ENCODE measurements around the gene SLC39A11.

Gene SLC39A11

DNA sequence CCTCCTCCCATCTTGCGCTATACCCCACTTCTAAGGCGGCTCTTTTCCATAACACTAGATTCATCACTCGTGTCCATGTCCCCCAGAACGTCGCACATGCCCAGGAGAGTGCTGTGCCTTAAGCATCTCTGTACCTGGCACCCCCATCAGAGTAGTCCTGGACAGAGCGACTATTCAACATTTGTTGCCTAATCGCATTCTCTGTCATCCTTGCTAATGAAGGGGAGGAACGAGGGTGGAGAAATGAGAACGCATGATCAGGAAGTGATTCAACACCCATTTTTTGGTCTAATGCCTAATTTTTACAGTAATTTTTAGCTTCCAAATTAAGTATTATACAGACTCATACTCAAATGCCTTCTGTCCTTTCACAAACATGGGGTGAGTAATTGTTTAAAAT lies 53.2 kb downstream of the SLC39A11 start:
- no peak for DNase-seq

DNA sequence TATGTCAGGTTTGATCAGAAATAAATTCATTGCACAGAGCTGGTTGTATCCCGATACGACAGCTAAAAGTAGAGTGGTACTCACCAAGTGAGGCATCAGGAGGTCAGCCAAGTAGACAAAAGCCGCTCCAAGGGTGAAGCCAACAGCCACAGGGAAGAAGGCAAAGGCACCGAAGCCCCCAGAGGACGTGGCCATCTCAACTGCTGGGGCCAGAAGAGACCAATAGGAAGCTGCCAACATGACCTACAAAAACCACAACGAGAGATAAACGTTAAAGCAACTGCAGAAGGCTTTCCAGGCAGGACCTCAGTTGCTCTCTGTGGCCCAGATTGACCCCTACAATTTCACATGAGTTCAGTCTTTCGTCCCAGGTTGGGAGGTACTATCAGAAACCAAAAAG lies 61.0 kb downstream of the SLC39A11 start:
- DNase-seq, result no peak

DNA sequence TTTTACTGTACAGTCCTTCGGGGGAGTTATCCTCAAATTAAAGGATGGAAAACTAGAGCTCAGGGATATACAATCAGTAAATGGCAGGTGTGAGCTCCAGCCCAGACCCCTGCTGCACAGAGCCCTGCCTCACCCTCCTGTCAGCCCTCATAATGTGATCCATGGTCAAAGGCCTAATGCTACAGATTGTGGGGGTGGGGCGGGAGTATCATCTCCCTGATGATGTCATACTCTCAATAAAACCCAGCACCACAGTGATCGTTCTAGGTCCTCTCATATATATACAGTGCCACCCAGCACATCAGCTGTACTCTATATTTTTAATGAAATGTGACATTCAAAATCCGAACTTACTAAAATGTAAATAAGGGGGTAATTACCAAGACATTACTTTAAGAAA lies 61.5 kb downstream of the SLC39A11 start:
- no peak for DNase-seq

DNA sequence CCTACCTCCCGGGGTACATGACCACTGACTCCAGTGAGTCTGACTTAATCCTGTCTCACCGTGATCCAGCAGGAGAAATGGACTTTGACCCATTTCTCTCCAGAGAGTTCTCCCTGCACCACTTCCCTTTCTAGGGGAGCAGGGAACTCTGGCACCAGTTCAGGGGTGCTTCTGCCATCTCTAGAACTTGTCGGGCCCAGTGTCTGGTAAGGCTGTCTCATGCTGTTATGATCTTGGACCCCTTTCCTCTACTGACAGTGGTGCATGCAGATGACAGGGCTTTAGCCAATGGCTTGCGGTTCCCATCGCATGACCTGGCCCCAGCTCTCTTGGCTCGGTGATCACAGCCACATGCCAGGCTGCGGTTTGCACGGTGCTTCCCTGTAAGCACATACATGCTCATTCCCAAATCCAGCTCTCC lies 62.0 kb downstream of the SLC39A11 start:
- no peak for DNase-seq

DNA sequence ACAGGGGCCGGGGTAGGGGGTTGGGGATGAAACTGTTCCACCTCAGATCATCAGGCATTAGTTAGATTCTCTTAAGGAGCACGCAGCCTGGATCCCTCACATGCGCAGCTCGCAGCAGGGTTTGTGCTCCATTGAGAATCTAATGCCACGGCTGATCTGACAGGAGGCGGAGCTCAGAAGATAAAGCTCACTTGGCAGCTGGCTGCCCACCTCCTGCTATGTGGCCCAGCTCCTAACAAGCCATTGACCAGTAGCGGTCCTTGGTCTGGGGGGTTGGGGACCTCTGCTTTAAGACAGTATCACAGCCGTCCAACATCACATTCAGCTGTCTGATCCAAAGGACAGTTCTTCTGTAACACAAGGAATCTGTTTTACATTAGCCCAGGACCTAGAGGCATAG lies 62.5 kb downstream of the SLC39A11 start:
- no peak for DNase-seq

DNA sequence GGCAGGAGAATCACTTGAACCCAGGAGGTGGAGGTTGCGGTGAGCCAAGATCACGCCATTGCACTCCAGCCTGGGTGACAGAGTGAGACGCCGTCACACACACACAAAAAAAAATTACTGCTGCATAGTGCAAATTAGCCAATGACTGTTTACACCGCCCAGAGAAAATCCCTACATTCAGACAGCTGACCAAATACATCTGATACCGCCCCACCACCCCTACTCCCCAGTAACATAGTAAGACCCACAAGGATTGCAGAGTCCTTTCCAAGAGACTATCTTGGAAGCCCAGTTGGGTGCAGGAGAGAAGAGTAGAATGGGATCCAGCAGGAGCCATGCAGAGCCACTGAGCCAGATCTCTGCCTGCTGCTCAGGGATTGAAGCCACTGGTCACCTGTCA lies 63.5 kb downstream of the SLC39A11 start:
- DNase-seq, result no peak

DNA sequence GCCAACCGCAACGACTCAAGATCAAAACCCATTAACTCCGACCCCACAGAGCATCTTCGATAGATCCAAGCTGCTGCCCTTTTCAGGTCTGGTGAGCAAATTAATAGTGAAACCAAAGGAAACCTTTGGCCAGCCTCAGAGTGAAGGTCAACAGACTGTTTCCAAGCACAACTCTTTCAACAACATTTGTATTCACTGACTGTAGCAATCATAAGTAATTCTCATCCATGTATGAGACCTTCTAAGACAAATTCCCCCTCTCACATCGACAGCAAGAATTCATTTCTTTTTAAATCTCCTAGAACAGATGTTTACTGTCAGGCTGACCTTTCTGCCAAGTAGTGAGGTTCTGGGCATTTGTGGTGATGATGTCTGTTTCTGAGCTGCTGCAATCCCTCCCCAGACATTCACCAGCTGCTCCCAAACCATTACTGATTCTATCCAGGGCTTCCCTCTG lies 64.2 kb downstream of the SLC39A11 start:
- no peak for DNase-seq

DNA sequence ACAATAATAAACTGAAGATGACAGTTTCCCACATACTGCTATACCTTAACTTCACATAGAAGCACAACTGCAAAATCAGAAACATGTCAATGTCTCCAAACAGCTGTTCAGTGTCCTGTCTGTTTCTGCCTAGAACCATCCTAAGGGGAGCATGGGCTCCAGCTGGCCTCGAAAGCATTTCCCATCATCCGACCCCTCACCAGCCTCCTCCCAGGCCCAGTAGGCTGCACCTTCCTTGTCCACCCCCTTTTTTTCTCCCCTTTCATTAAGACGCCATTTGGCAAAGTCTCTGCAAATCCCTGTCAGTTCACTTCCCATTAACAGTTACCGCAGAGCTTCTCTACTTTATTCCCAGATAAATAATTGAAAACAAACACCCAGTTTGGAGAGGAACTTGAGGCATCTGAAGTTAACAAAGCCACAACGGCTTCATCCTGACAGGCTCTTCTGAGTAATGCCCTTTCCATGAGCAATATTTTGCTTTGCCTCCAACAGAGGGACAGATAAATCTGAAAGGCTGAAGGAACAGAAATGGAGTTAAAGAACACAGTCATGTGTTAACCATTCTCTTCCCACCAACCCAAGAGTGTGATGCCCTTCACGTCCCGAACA lies 65.3 kb downstream of the SLC39A11 start:
- no peak for DNase-seq

DNA sequence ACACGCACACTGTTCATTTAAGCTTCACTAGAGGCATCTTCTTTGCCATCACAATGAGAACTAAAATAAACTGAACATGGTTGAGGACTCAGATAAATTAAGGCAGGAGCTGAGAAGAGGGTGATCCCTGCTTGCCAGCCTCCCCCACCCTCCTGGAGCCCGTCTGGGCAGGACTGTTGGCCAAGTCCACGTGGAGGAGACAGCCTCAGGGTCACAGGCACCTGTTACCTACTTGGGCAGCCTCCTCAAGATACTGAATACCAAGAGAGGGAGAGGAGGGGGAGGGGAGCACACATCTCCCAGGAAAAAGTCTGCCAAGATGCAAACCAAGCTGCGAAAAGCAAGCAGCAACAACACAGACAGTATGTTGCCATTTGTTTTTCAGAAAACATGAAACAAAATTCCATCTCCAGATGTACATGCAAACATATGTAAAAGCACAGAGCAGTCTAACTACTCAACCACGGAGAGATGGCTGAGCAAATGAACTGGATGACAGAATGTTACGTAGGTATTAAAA lies 67.4 kb downstream of the SLC39A11 start:
- no peak for DNase-seq

DNA sequence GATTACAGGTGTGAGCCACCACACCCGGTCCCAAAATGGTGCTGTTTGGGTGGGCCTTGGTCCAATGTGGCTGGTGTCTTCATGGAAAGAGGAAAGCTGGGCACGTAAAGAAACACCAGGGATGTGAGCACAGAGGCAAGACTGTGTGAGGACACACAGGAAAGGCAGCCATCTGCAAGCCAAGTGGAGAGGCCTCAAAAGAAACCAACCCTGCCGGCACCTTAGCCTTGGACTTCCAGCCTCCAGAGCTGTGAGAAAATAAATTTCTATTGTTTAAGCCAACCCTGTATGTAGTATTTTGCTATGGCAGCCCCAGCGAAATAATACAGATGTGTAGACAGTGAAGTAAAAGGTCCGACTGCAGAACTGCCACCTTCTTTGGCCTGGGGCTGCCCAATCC lies 68.7 kb downstream of the SLC39A11 start:
- no peak for DNase-seq

DNA sequence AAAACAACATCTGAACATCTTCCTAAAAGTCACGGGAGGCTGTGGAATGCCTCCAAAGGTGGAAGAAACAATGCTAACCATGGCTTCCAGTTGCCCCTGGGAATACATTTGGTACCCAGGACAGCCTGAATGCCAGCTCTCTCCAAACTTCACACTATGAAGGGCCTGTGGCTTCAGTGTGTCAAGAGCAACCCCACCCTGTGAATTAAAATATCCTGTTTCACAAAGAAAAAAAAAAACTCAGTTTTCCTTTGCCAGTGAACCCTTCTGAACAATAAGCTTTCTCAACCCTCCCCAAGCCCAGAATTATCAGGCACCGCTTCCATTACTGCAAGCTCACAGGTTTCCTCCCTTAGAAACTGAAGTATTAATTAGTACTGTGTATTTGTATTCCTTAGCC lies 69.8 kb downstream of the SLC39A11 start:
- no peak for DNase-seq

DNA sequence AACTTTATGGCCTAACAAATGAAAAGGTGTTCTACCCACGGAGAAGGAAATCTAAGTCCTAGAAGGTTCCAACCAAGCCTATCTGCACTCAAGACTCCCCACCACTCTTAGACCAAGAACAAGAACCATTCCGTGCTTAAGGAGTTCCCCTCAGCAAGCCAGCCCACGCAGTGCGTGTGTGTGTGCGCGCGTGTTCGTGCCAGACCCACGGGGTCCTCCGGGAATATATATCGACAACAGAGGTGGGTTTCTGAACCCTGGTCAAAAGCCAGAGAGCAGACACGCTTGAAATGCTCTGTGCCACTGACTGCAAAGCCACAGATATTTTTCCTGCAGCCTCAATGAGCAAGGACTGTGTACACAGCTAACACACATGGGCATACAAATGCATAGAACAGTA lies 70.7 kb downstream of the SLC39A11 start:
- no peak for DNase-seq

DNA sequence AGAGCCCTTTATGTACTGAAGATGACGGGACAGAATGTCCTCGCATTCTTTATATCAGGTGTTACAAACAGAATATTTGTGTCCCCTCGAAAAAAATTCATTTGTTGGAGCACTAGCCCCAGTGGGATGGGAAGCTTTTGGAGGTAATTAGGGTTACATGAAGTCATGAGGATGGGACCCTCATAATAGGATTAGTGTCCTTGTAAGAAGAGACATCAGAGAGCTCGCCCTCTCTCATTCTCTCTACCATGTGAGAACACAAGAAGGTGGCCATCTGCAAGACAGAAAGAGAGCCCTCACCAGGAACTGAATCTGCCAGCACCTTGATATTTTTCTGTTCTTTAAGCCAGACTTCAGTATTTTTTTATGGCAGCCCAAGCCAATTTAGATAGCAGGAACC lies 72.4 kb downstream of the SLC39A11 start:
- DNase-seq, result no peak

DNA sequence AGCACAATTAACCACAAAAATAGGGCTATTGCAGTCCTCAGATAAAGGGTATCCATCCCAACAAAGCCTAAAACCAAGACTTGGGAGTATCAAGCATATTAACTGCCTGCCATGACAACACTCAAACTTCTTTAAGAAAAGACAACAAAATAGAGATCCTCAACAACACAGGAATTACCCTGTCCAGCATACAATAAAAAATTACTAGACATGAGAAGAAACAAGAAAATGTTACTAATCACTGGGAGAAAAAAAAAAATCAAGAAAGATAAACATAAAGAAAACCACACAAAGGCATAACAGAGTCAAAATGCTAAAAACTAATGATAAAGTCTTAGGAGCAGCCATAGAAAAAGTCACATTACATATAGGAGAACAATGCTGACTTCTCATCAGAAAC lies 73.9 kb downstream of the SLC39A11 start:
- DNase-seq, result no peak

DNA sequence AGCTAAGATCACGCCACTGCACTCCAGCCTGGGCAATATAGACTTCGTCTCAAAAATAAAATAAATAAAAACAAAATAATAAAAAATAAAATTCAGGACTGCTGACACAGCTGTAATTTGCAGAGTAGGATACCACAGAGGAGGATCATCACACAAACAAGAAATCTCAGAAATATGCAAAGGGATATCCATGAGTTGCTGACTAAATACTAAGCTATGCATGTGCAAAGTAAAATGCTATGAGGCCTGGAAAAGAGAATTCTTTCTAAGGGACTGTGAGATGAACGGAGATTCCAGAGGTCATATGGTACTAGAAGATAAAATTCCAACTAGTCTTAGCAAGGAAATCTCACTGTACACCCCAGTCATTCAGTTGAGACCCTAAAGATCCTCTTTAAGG lies 74.8 kb downstream of the SLC39A11 start:
- no peak for DNase-seq

DNA sequence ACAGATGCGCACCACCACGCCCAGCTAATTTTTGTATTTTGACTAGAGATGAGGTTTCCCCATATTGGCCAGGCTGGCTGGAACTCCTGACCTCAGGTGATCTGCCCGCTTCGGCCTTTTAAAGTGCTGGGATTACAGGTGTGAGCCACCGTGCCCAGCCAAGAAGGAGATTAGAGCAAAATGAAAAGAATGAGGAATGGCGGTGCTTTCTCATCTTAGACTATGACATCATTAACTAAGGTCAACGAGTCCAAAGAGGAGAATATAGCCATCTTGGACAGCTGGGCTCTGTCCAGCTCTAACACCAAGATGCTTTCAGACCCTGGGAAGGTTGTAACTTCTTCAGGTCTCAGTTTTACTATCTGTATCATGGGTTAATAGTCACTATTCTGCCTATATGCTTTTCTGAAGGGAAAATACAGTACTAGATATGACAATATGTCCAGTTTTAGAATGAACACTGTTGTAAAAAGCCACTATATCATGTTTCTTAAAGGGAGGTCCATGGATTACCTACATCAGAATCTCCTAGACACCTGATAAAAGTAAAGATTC lies 76.7 kb downstream of the SLC39A11 start:
- DNase-seq, result no peak

DNA sequence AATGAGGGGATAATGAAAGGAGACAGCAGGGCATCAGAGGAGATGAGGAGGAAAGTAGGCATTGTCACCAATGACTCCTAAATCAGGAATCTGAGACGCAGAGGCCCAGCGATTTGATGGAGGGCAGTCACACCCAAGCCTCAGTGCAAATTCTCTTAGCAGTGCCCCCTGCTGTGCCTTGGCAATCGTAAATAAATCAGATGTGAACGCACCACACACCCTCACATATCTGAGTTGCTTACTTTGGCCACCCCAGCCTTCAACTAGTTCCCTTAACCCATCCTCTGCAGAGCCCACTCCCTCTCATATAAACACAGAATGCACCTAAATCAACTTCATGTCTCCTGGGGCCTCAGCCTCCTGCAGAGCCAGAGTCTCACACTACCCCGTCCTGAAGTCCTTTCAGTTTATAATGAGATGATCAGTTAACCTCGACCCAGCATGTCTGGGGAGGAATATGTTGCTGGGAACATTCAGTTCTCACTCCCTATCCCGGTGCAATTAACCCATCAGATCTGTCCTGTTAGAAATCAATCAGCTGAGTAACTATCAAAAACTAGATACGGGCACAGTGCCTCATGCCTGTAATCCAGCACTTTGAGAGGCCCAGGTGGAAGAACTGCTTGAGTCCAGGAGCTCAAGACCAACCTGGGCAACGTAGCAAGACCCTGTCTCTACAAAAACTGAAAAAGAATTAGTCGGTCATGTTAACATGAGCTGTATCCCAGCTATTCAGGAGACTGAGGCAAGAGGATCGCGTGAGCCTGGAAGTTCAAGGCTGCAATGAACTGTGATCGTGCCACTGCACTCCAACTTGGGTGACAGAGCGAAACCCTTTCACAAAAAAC lies 78.4 kb downstream of the SLC39A11 start:
- DNase-seq, result no peak

DNA sequence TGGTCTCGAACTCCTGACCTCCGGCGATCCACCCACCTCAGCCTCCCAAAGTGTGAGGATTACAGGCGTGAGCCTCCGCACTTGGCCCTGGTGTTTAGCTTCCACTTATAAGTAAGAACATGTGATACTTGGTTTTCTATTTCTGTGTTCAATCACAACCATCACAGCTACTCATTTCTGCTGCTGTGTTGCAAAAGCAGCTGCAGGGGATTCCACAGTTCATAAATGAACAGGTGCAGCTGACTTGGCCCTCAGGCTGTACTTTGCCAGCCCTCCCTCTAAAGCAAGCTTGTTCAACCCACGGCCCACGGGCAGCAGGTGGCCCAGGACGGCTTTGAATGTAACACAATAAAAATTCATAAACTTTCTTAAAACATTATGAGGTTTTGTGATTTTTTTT lies 79.2 kb downstream of the SLC39A11 start:
- no peak for DNase-seq

DNA sequence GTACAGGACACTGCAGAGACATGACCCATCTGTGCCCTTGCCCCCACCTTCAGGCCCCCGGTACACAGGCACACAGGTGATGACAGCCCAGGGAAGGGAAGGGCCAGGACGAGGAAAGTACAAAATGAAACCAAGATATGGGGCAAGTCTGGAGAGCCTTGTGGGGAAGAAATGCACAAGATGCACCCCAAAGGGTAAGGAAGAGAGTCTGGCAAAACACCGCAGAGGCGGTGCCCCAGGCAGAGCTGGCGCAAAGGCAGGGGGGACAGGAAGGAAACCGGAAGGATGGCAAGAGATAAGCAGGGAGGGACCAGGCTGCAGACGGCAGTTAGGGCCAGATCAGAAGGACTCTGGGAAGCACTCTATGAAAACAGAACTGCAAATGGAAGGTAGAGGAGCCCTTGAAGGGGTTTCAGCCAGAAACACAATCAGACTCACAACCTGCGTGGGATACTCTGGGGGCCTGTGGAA lies 81.4 kb downstream of the SLC39A11 start:
- DNase-seq, result no peak

DNA sequence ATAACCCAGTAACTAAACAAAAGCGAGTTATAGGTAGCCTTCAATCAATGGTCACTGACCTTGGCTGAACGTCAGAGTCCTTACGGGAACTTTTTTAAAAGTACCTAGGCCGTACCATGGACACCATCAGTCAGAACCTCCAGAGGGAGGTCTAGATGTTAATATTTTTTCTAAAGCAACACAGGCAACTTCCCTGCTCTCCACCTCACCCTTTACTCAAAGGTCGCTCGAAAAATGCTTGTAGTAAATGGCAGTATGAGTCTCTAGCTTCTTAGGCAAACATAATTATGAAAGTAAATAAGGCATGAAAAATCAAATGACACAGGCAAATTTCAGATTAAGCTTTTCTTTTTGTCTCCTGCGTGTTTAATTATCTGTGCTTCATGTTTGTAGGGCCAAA lies 82.1 kb downstream of the SLC39A11 start:
- DNase-seq, result no peak

DNA sequence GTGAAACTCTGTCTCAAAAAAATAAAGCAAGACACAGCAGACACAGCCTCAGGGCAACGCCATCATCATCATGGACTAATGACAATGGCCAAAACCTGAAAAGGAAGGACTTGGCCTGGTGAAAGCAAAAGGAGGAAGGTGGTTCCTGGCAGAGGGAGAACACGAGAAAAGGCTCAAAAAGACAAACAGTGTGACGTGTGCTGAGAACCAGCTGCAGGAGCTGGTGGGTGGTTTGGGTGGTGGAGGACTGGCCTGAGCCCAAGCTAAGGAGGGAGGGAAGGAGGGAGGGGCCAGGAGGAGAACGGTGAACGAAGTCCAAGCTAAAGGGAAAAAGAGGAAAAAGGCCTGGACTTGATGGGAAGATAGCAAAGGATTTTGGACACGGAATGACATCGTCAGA lies 85.1 kb downstream of the SLC39A11 start:
- no peak for DNase-seq

DNA sequence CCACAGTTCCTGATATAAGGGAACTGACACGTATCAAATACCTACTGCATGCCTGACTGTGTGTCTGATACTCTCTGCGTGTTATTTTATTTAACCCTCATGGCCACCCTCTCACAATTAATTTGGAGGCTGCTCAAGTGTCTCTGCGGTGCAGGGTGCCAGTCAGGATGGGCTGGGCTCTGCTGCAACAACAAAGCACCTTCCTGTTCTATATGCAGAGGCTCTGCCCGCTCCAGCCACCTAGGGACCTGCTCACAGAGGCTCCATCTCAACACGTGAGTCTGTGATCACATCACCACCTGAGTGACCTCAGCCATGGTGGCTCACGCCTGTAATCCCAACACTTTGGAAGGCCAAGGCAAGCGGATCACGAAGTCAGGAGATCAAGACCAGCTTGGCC lies 87.1 kb downstream of the SLC39A11 start:
- DNase-seq, result no peak

DNA sequence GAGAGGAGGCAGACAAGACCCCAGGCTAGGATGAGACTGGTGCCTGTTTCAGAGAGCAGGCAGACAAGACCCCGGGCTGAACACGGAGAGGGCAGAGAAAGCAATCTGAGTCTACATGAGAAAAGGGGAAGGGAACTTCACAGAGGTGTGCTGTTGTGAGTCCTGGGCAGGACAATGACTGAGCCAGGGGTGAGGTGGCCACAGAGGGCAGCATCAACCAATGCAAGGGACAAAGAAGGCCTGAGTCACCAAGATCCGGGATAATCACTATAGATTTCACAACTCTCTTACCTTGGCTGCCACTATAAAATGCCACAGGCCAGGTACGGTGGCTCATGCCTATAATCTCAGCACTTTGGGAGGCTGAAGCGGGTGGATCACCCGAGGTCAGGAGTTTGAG lies 89.0 kb downstream of the SLC39A11 start:
- DNase-seq, result no peak

DNA sequence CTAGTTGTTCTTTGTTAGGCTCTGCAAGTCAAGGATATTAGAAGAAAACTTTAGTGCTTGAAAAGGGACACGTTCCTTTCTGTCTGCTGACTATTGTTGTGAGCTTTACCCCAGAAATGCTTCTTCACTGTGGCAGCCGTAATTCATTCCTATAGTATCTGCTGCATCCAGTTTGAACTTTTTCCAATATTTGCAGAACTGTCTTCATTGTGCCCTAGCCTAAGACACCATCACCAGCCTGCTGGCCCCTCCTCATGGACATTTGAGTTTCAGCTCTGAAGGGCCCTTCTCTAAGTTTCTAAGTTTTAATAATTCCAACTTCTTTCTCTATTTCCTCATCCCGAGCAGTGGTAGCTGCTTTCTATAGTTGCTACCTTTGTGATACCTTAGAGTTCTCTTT lies 91.7 kb downstream of the SLC39A11 start:
- no peak for DNase-seq

Data from NCI-H2227 treated with DMSO at 0.1 percent for 48 hours (cell line).